ENCODE data around the gene GFY. TPM values are rescaled to one million over a fixed set of nuclear protein-coding genes. Genes with fewer than 3 reads are reported as not detected.

GFY gene
- total and polyA plus RNA-seq, 10 of the 15 experiments (the other 5 are each of a cell fraction or from before 2014, with no cell fraction given) = 0.05 TPM; not detected in 9

DNA sequence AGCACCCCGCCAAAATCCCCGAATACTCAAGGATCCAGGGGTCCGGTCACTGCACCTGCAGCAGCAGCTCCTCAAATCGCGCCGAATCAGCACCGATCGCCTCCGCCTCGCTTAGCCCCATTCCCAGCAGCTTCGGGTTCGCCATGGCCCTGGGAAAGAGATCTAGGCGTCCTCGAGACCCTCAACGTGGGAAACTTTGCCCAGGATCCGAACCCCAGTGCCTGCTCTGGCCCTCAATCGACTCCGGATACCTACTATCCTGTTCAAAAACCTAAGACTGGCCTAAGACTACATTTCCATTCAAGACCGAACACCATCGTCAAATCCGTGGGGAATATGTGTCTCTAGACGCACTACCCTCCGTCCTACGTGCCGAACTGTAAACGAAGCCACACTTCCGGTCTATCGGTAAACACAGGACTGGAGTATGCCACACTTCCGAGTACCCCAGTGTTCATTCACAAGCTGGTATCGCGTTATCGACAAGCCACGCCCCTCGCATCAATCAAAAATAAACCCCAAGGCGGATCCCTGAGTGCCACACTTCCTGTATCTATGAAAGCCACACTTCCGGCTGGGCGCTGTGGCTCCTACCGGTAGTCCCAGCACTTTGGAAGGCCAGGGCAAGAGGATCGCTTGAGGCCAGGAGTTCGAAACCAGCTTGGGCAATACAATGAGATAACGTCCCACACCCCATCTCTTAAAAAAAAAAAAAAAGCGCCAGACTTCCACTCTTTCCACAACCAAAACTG is 26.4 kb downstream of the GFY start, which contains the start of gene PIH1D1:
Gene PIH1D1, minus strand, starts transcription at position 385 of the 752 bp plus-strand sequence. Its CDS starts 240 bp downstream, at position 145.
- RAD21 ChIA-PET (ENCODE audit: unreplicated experiment) = interaction anchor here (0.6 to 9.0 kb wide), 7 partner anchors 9 to 225 kb away, joined by 3 to 90 read pairs (median 3); partner anchors contain the start of genes PRMT1 and RPS11
- peak; percentile 99 for DNase-seq (ENCODE audit: low read depth, low spot score)
- Histone ChIP-seq H3K9me3 (replicated peaks; ENCODE audit: control insufficient read depth, insufficient read depth, low read length) (no peaks in the 10 kb centered on the region), H3K27ac (ENCODE audit: control insufficient read depth, insufficient read depth) (peak within 1 kb of the TSS; percentile 100), H3K79me2 (ENCODE audit: control insufficient read depth, insufficient read depth, low read length) (peaks cover 32% of the 10 kb centered on the region), H4K20me1 (ENCODE audit: control insufficient read depth, insufficient read depth) (no peaks in the 10 kb centered on the region; the same call in 1 of the 2 replicates), H3K9ac (ENCODE audit: control insufficient read depth, insufficient read depth, low read length) (peak within 1 kb of the TSS; percentile 100), H3K27me3 (replicated peaks in 1 of 2; ENCODE audit: control insufficient read depth in 2 of 2, insufficient read depth in 2 of 2, low read length in 1 of 2) (no peaks in the 10 kb centered on the region), H3K4me3 (peak within 1 kb of the TSS; percentile 85), H3K36me3 (ENCODE audit: control insufficient read depth in 2 of 2, insufficient read depth in 2 of 2, low read length in 1 of 2) (peaks cover 2 to 6% of the 10 kb centered on the region in 2 experiments; a peak in 3 of 4 replicates), H3K4me2 (ENCODE audit: control insufficient read depth, insufficient read depth) (peak within 1 kb of the TSS; percentile 98), H2AFZ (ENCODE audit: control insufficient read depth, low read depth, low read length) (peak within 1 kb of the TSS; percentile 94), H3K4me1 (ENCODE audit: control insufficient read depth, insufficient read depth, low read length) (peaks cover 12% of the 10 kb centered on the region)
- in situ Hi-C loops (cut with MboI) = no loop called here
- intact Hi-C loops (cut with micrococcal nuclease; ENCODE audit: unreplicated experiment) = loop anchor here (1.0 to 5.0 kb wide), 3 partner anchors 19 to 119 kb away; partner anchors contain the start of gene RPL13A
- WGBS (ENCODE audit: insufficient coverage, insufficient replicate concordance, low lambda C conversion rate, missing lambda C conversion rate) = 1% methylated on average over 42 of the region's 42 CpGs
- peak; percentile 100 for FAIRE-seq
- SMC1A ChIA-PET (ENCODE audit: uncharacterized antibody, unreplicated experiment) = interaction anchor here (0.8 to 9.0 kb wide), 6 partner anchors 18 to 128 kb away, joined by 3 to 53 read pairs (median 6); partner anchors contain the start of gene FLT3LG
- peak; percentile 77 for ATAC-seq
- TSS peak; percentile 90 for BruUV-seq (replicated peaks)
- CTCF ChIA-PET = interaction anchor here (0.9 to 5.1 kb wide), 9 partner anchors 8 to 487 kb away, joined by 3 to 46 read pairs (median 5); partner anchors contain the start of gene FLT3LG
- POLR2A ChIA-PET = interaction anchor here (0.5 to 6.1 kb wide), 24 partner anchors 9 to 537 kb away, joined by 3 to 81 read pairs (median 4); partner anchors contain the start of genes FLT3LG, NOSIP, PRRG2 and RPS11
- peak; percentile 76 for TF ChIP-seq BRCA1 (IDR thresholded peaks at IDR 0.05; ENCODE audit: low read depth, low read length)
- TF ChIP-seq BHLHE40 (IDR thresholded peaks at IDR 0.05; ENCODE audit: borderline replicate concordance in 1 of 2, low read depth in 2 of 2, low read length in 1 of 2) = peak in 1 of 2 experiments; percentile 41; a peak in 2 of 4 replicates
- 0 out of 2 replicates have a peak, but pooled peaks have one; percentile 31 for TF ChIP-seq SIN3A (IDR thresholded peaks at IDR 0.05; ENCODE audit: low read depth, low read length)
- TF ChIP-seq HDAC6 (IDR thresholded peaks at IDR 0.05; ENCODE audit: unreplicated experiment) = no peak
- peak; percentile 91 for TF ChIP-seq FOXK2 (IDR thresholded peaks at IDR 0.05)
- peak; percentile 75; the same call in 1 of the 2 replicates for TF ChIP-seq CBFB (IDR thresholded peaks at IDR 0.05; ENCODE audit: low read depth)
- TF ChIP-seq MTA2 (IDR thresholded peaks at IDR 0.05; ENCODE audit: low read depth) = 0 out of 2 replicates have a peak, but pooled peaks have one; percentile 19
- no peak; the same call in 1 of the 2 replicates for TF ChIP-seq RB1 (IDR thresholded peaks at IDR 0.05; ENCODE audit: borderline replicate concordance)
- TF ChIP-seq HDGF (IDR thresholded peaks at IDR 0.05) = peak; percentile 62; the same call in 1 of the 2 replicates
- no peak for TF ChIP-seq FOXM1 (IDR thresholded peaks at IDR 0.05; ENCODE audit: low read depth, low read length)
- TF ChIP-seq SIX5 (IDR thresholded peaks at IDR 0.05; ENCODE audit: low read depth, low read length, severe bottlenecking) = peak; percentile 71
- peak; percentile 55; the same call in 1 of the 2 replicates for TF ChIP-seq TAF1 (IDR thresholded peaks at IDR 0.05; ENCODE audit: borderline replicate concordance, low read depth, low read length)
- TF ChIP-seq, protein P1, sequence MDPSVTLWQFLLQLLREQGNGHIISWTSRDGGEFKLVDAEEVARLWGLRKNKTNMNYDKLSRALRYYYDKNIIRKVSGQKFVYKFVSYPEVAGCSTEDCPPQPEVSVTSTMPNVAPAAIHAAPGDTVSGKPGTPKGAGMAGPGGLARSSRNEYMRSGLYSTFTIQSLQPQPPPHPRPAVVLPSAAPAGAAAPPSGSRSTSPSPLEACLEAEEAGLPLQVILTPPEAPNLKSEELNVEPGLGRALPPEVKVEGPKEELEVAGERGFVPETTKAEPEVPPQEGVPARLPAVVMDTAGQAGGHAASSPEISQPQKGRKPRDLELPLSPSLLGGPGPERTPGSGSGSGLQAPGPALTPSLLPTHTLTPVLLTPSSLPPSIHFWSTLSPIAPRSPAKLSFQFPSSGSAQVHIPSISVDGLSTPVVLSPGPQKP (IDR thresholded peaks at IDR 0.05; ENCODE audit: low read depth, low read length) = peak; percentile 81
- no peak for TF ChIP-seq TBL1XR1 (IDR thresholded peaks at IDR 0.05; ENCODE audit: low read depth, low read length)
- TF ChIP-seq POLR2AphosphoS5 (IDR thresholded peaks at IDR 0.05; ENCODE audit: low read length) = peak; percentile 83
- TF ChIP-seq, protein P2, sequence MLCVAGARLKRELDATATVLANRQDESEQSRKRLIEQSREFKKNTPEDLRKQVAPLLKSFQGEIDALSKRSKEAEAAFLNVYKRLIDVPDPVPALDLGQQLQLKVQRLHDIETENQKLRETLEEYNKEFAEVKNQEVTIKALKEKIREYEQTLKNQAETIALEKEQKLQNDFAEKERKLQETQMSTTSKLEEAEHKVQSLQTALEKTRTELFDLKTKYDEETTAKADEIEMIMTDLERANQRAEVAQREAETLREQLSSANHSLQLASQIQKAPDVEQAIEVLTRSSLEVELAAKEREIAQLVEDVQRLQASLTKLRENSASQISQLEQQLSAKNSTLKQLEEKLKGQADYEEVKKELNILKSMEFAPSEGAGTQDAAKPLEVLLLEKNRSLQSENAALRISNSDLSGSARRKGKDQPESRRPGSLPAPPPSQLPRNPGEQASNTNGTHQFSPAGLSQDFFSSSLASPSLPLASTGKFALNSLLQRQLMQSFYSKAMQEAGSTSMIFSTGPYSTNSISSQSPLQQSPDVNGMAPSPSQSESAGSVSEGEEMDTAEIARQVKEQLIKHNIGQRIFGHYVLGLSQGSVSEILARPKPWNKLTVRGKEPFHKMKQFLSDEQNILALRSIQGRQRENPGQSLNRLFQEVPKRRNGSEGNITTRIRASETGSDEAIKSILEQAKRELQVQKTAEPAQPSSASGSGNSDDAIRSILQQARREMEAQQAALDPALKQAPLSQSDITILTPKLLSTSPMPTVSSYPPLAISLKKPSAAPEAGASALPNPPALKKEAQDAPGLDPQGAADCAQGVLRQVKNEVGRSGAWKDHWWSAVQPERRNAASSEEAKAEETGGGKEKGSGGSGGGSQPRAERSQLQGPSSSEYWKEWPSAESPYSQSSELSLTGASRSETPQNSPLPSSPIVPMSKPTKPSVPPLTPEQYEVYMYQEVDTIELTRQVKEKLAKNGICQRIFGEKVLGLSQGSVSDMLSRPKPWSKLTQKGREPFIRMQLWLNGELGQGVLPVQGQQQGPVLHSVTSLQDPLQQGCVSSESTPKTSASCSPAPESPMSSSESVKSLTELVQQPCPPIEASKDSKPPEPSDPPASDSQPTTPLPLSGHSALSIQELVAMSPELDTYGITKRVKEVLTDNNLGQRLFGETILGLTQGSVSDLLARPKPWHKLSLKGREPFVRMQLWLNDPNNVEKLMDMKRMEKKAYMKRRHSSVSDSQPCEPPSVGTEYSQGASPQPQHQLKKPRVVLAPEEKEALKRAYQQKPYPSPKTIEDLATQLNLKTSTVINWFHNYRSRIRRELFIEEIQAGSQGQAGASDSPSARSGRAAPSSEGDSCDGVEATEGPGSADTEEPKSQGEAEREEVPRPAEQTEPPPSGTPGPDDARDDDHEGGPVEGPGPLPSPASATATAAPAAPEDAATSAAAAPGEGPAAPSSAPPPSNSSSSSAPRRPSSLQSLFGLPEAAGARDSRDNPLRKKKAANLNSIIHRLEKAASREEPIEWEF (IDR thresholded peaks at IDR 0.05; ENCODE audit: insufficient replicate concordance, low read depth, low read length) = peak; percentile 41
- TF ChIP-seq CHD4 (IDR thresholded peaks at IDR 0.05) = no peak

Data from GM12878 (cell line).